SU-DHL-6 (cell line): Measurements from ENCODE around the gene CALCB.

Source experiments
- H2AFZ ChIP-seq: fragments of 200-600 bp; sonication (generic); 2 replicates; pipeline ENCODE4 v1.6.1; 2014; ENCODE audit warnings: low read depth, mild to moderate bottlenecking, moderate library complexity, mixed read lengths, antibody characterized with exemption, low read length; ENCODE audit not compliant: severe bottlenecking
- H3F3A ChIP-seq: fragments of 200-600 bp; shearing (Covaris generic); 2 replicates; pipeline ENCODE4 v1.6.0; 2016; ENCODE audit warnings: antibody characterized with exemption, mild to moderate bottlenecking; ENCODE audit not compliant: insufficient read depth
- H3K27ac ChIP-seq: fragments of 200-600 bp; sonication (generic); 2 replicates; pipeline ENCODE4 v1.5.1; 2016; ENCODE audit warnings: low read depth, mild to moderate bottlenecking, low read length, moderate library complexity, mixed read lengths
- H3K27me3 ChIP-seq: fragments of 200-600 bp; sonication (generic), shearing (Covaris generic); 2 replicates; pipeline ENCODE4 v1.6.0; 2014; ENCODE audit warnings: mild to moderate bottlenecking, low read length
- H3K36me3 ChIP-seq: fragments of 200-600 bp; sonication (generic); 2 replicates; pipeline ENCODE4 v1.6.1; 2014; ENCODE audit warnings: mild to moderate bottlenecking, low read length, mixed read lengths
- H3K4me2 ChIP-seq: fragments of 300-600, 200-600 bp; shearing (Covaris generic), sonication (generic); 2 replicates; pipeline ENCODE4 v1.6.0; 2014; ENCODE audit warnings: low read length, low read depth, mild to moderate bottlenecking; ENCODE audit not compliant: poor library complexity, severe bottlenecking
- H3K4me3 ChIP-seq: fragments of 200-600 bp; sonication (generic); 2 replicates; pipeline ENCODE4 v1.5.1; 2014; ENCODE audit warnings: antibody characterized with exemption, low read length, mild to moderate bottlenecking, mixed read lengths; ENCODE audit not compliant: insufficient read depth, poor library complexity, severe bottlenecking
- H3K79me2 ChIP-seq: fragments of 200-600 bp; sonication (generic); 2 replicates; pipeline ENCODE4 v1.6.1; 2014; ENCODE audit warnings: mild to moderate bottlenecking, low read length, moderate library complexity; ENCODE audit not compliant: insufficient read depth
- H3K9ac ChIP-seq: fragments of 200-600 bp; sonication (generic); 2 replicates; pipeline ENCODE4 v1.7.0; 2014; ENCODE audit warnings: mild to moderate bottlenecking, low read length
- H3K9me2 ChIP-seq: fragments of 200-600 bp; sonication (generic); replicated peaks from 2 replicates; pipeline ENCODE4 v1.6.1; 2014; ENCODE audit warnings: low read length; ENCODE audit not compliant: insufficient read depth
- H3K9me3 ChIP-seq: fragments of 200-600 bp; sonication (generic); 2 replicates; pipeline ENCODE4 v1.6.1; 2014; ENCODE audit warnings: low read length, mixed read lengths; ENCODE audit not compliant: insufficient read depth
- H4K20me1 ChIP-seq: fragments of 200-600 bp; sonication (generic); 2 replicates; pipeline ENCODE4 v1.6.1; 2014; ENCODE audit warnings: low read depth, mild to moderate bottlenecking, antibody characterized with exemption, low read length, moderate library complexity, mixed read lengths
- CTCF ChIP-seq: fragments of 200-600 bp; sonication (generic); IDR thresholded peaks from one replicate; pipeline ENCODE4 v1.5.1; 2017; ENCODE audit warnings: antibody characterized with exemption, mild to moderate bottlenecking, low read length, moderate library complexity; ENCODE audit not compliant: insufficient read depth, poor library complexity, severe bottlenecking
- EZH2phosphoT487 ChIP-seq: fragments of 200-600 bp; sonication (generic), shearing (Covaris generic); conservative IDR thresholded peaks from 2 replicates; pipeline ENCODE4 v1.6.1; 2018; ENCODE audit warnings: mild to moderate bottlenecking, antibody characterized with exemption, low read length, moderate library complexity, mixed read lengths

CALCB gene

GRCh38 chr11:15124528-15124927, 51.1 kb downstream of the CALCB start:
- H3K79me2 ChIP-seq: no peaks in the 10 kb centered on the region
- no peak overlapping the region for H3K27ac ChIP-seq
- H3K9me2 ChIP-seq: no peaks in the 10 kb centered on the region
- no peaks in the 10 kb centered on the region for H4K20me1 ChIP-seq
- H3F3A ChIP-seq: no peaks in the 10 kb centered on the region
- H3K4me2 ChIP-seq: no peak overlapping the region
- H3K4me3 ChIP-seq: no peak overlapping the region
- no peak overlapping the region for H2AFZ ChIP-seq
- no peaks in the 10 kb centered on the region for H3K27me3 ChIP-seq
- no peaks in the 10 kb centered on the region for H3K36me3 ChIP-seq
- H3K9ac ChIP-seq: no peak overlapping the region
- no peaks in the 10 kb centered on the region for H3K9me3 ChIP-seq
- TF ChIP-seq CTCF (no peak), EZH2phosphoT487 (no peak)

- H3K27me3 ChIP-seq: no peaks in the 10 kb centered on the region
- H3K4me3 ChIP-seq: no peak overlapping the region
These were observed 53.9 kb downstream of the CALCB start for GRCh38 chr11:15127341-15127740.

More at GRCh38 chr11:15127341-15127740, 53.9 kb downstream of the CALCB start:
- Histone ChIP-seq H4K20me1 (no peaks in the 10 kb centered on the region), H3K9me3 (no peaks in the 10 kb centered on the region), H3K27ac (no peak overlapping the region), H3K79me2 (no peaks in the 10 kb centered on the region), H3K4me2 (no peak overlapping the region), H2AFZ (no peak overlapping the region), H3K9ac (no peak overlapping the region), H3K9me2 (no peaks in the 10 kb centered on the region), H3K36me3 (no peaks in the 10 kb centered on the region), H3F3A (no peaks in the 10 kb centered on the region)
- TF ChIP-seq CTCF (no peak), EZH2phosphoT487 (no peak)
